Calu3 (cell line): ENCODE measurements around the gene KDM2A. TPM values are rescaled to one million over a fixed set of nuclear protein-coding genes. Genes with fewer than 3 reads are reported as not detected.
"Not testable (repeated sequence)": the region's sequence is repeated elsewhere in the genome, so short reads cannot be mapped to it uniquely, and the experiment has no call there.

Experiments
- BruUV-seq: library from RNA; stranded (reverse); fragments of 400-500 nt; replicated peaks from 2 replicates; lab custom pipeline; 2021; lab: Mats Ljungman, UMichigan
- CTCF ChIA-PET: fragments of 300-600 bp; sonication (Branson Sonifier 250); formaldehyde crosslinking; loops from one replicate; lab custom pipeline; 2022; ENCODE audit warnings: antibody characterized with exemption; lab: Charles Lee
- DNase-seq: peaks from one replicate; pipeline ENCODE4 v3.0.0; 2022
- H3K27ac Mint-ChIP-seq: one replicate; pipeline ENCODE4 v1.8.0; 2022; ENCODE audit warnings: mixed read lengths; ENCODE audit not compliant: unreplicated experiment
- H3K27me3 Mint-ChIP-seq: one replicate; pipeline ENCODE4 v1.8.0; 2022; ENCODE audit warnings: mixed read lengths; ENCODE audit not compliant: unreplicated experiment
- H3K36me3 Mint-ChIP-seq: one replicate; pipeline ENCODE4 v1.8.0; 2022; ENCODE audit warnings: mild to moderate bottlenecking, moderate library complexity, mixed read lengths; ENCODE audit not compliant: insufficient read depth, unreplicated experiment
- H3K4me1 Mint-ChIP-seq: one replicate; pipeline ENCODE4 v1.8.0; 2022; ENCODE audit warnings: mild to moderate bottlenecking, low read depth, mixed read lengths; ENCODE audit not compliant: unreplicated experiment
- H3K4me3 Mint-ChIP-seq: one replicate; pipeline ENCODE4 v1.8.0; 2022; ENCODE audit warnings: mild to moderate bottlenecking, low read depth, moderate library complexity, mixed read lengths; ENCODE audit not compliant: unreplicated experiment
- H3K9me3 Mint-ChIP-seq: one replicate; pipeline ENCODE4 v1.8.0; 2022; ENCODE audit warnings: low read depth, mixed read lengths; ENCODE audit not compliant: unreplicated experiment
- intact Hi-C: fragments of 100-400 bp; cut with micrococcal nuclease; formaldehyde crosslinking; loops from one replicate; pipeline ENCODE4 v1.10.0; 2022; ENCODE audit not compliant: unreplicated experiment
- total RNA-seq: library from RNA; stranded (reverse); gene quantifications from 2 replicates; pipeline ENCODE4 v1.2.3, GENCODE V29; 2022
- TF ChIP-seq, protein P1 (sequence below): fragments of 200-600 bp; IDR thresholded peaks from one replicate; pipeline ENCODE4 v1.8.0; 2022; ENCODE audit warnings: antibody characterized with exemption; ENCODE audit not compliant: unreplicated experiment

KDM2A gene
- total RNA-seq, 1 experiment from 2014 or later: 73.2 TPM

GRCh38 chr11:67167719-67168118 is 48.7 kb downstream of the KDM2A start:
- no TSS peak for BruUV-seq
- DNase-seq: no peak
- Mint-ChIP-seq H3K36me3 (no peaks in the 10 kb centered on the region), H3K4me3 (no peak overlapping the region), H3K27ac (no peak overlapping the region), H3K9me3 (no peaks in the 10 kb centered on the region), H3K4me1 (no peaks in the 10 kb centered on the region), H3K27me3 (no peaks in the 10 kb centered on the region)
- TF ChIP-seq, protein P1, sequence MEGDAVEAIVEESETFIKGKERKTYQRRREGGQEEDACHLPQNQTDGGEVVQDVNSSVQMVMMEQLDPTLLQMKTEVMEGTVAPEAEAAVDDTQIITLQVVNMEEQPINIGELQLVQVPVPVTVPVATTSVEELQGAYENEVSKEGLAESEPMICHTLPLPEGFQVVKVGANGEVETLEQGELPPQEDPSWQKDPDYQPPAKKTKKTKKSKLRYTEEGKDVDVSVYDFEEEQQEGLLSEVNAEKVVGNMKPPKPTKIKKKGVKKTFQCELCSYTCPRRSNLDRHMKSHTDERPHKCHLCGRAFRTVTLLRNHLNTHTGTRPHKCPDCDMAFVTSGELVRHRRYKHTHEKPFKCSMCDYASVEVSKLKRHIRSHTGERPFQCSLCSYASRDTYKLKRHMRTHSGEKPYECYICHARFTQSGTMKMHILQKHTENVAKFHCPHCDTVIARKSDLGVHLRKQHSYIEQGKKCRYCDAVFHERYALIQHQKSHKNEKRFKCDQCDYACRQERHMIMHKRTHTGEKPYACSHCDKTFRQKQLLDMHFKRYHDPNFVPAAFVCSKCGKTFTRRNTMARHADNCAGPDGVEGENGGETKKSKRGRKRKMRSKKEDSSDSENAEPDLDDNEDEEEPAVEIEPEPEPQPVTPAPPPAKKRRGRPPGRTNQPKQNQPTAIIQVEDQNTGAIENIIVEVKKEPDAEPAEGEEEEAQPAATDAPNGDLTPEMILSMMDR: no peak
- CTCF ChIA-PET: interaction anchor here (0.7 to 0.8 kb wide), 4 partner anchors 19 to 73 kb away, joined by 3 to 5 read pairs (median 4); partner anchors contain the start of gene KDM2A
- intact Hi-C loops: loop anchor here (5.0 kb wide), 2 partner anchors 70 to 85 kb away; no protein-coding TSS in a partner anchor

DNA sequence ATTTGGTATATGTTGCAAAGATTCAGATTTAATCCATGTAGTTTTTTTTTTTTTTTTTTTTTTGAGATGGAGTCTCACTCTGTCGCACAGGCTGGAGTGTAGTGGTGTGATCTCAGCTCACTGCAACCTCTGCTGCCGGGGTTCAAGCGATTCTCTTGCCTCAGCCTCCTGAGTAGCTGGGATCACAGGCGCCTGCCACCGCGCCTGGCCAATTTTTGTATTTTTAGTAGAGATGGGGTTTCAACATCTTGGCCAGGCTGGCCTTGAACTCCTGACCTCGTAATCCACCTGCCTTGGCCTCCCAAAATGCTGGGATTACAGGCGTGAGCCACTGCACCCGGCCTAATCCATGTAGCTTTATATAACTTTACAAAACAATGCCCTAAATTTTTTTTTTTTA is 49.8 kb downstream of the KDM2A start:
- H3K36me3 Mint-ChIP-seq, H3K27ac Mint-ChIP-seq, H3K4me1 Mint-ChIP-seq, DNase-seq, H3K9me3 Mint-ChIP-seq, CTCF ChIA-PET, BruUV-seq, H3K4me3 Mint-ChIP-seq, H3K27me3 Mint-ChIP-seq: not testable (repeated sequence)
- intact Hi-C loops: loop anchor here (5.0 kb wide), 2 partner anchors 72 to 87 kb away; no protein-coding TSS in a partner anchor

DNA sequence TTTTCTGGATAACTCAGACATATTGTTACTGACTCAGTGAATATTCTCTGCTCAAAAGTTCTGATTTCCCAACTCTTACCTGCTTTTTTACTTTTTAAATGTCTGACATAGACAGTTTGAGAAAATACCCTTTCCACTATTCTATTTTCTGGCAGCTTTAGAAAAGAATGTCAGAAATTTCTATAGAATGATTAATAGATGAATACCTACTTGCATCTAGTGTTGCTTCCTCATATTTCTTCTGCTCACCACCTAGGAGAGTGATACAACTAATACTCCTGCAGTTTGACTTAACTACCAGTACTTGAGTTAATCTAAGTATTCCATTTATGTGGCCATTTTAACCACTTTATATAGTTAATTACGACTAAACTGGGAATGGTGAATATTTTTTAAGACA is 55.2 kb downstream of the KDM2A start:
- Mint-ChIP-seq H3K4me1 (no peaks in the 10 kb centered on the region), H3K9me3 (no peaks in the 10 kb centered on the region), H3K4me3 (no peak overlapping the region), H3K27me3 (no peaks in the 10 kb centered on the region), H3K27ac (no peak overlapping the region), H3K36me3 (peaks cover 1% of the 10 kb centered on the region)
- TF ChIP-seq, protein P1: no peak
- CTCF ChIA-PET: no interaction called here
- no peak for DNase-seq
- BruUV-seq: no TSS peak
- intact Hi-C loops: no loop called here

GRCh38 chr11:67177399-67178281 is 58.6 kb downstream of the KDM2A start:
- no peaks in the 10 kb centered on the region for H3K27me3 Mint-ChIP-seq
- no peaks in the 10 kb centered on the region for H3K4me1 Mint-ChIP-seq
- TF ChIP-seq, protein P1: no peak
- BruUV-seq: no TSS peak
- no peak overlapping the region for H3K4me3 Mint-ChIP-seq
- H3K36me3 Mint-ChIP-seq: peaks cover 5% of the 10 kb centered on the region
- no peaks in the 10 kb centered on the region for H3K9me3 Mint-ChIP-seq
- H3K27ac Mint-ChIP-seq: no peak overlapping the region
- CTCF ChIA-PET: no interaction called here
- intact Hi-C loops: no loop called here
- no peak for DNase-seq

DNA sequence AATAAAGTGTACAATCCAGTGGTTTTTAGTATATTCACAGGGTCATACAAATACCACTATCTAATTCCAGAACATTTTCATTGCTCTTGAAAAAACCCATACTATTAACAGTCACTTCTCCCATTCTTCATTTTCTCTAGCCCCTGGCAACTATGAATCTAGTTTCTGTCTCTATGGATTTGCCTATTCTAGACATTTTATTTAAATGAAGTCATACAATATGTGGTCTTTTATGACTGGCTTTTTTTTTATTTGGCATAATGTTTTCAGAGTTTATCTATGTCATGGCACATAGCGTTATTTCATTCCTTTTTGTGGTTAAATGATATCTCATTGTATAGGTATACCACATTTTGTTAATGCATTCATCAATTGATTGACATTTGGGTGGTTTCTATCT is 59.4 kb downstream of the KDM2A start:
- intact Hi-C loops: no loop called here
- Mint-ChIP-seq H3K36me3 (peaks cover 12% of the 10 kb centered on the region), H3K9me3 (no peaks in the 10 kb centered on the region), H3K4me3 (no peak overlapping the region), H3K27me3 (no peaks in the 10 kb centered on the region), H3K4me1 (no peaks in the 10 kb centered on the region), H3K27ac (no peak overlapping the region)
- TF ChIP-seq, protein P1: no peak
- CTCF ChIA-PET: no interaction called here
- DNase-seq: no peak
- BruUV-seq: no TSS peak
